Measurements from ENCODE around the gene SCPEP1. TPM values are rescaled to one million over a fixed set of nuclear protein-coding genes. Genes with fewer than 3 reads are reported as not detected.

SCPEP1 gene
- total RNA-seq, 1 donor from 2014 or later: 93.8 TPM

GRCh38 chr17:56988901-56989572 lies 11.1 kb downstream of the SCPEP1 start:
- intact Hi-C loops (cut with DNase I): no loop called here
- no peak for ATAC-seq
- DNase-seq (ENCODE audit: missing footprints): no peak

- intact Hi-C loops (cut with DNase I): no loop called here
- ATAC-seq (no peak), DNase-seq (ENCODE audit: missing footprints) (no peak)
These were observed 14.4 kb downstream of the SCPEP1 start for GRCh38 chr17:56992364-56992763.

- DNase-seq (ENCODE audit: missing footprints) (no peak), ATAC-seq (no peak)
- intact Hi-C loops (cut with DNase I): no loop called here
These were observed 16.3 kb downstream of the SCPEP1 start for GRCh38 chr17:56994009-56994792.

- ATAC-seq (no peak), DNase-seq (ENCODE audit: missing footprints) (no peak)
- intact Hi-C loops (cut with DNase I): no loop called here
These were observed 17.8 kb downstream of the SCPEP1 start for GRCh38 chr17:56995766-56996165.

- intact Hi-C loops (cut with DNase I): no loop called here
- ATAC-seq (no peak), DNase-seq (ENCODE audit: missing footprints) (no peak)
These were observed 19.4 kb downstream of the SCPEP1 start for GRCh38 chr17:56997313-56997712.

- intact Hi-C loops (cut with DNase I): no loop called here
- DNase-seq (ENCODE audit: missing footprints): no peak
- ATAC-seq: no peak
These were observed 23.6 kb downstream of the SCPEP1 start for GRCh38 chr17:57001541-57001940.

- DNase-seq (ENCODE audit: missing footprints): no peak
- intact Hi-C loops (cut with DNase I): no loop called here
- ATAC-seq: no peak
These were observed 25.0 kb downstream of the SCPEP1 start for GRCh38 chr17:57002904-57003303.

GRCh38 chr17:57004944-57005579 lies 27.1 kb downstream of the SCPEP1 start:
- DNase-seq (ENCODE audit: missing footprints): no peak
- intact Hi-C loops (cut with DNase I): loop anchor here (5.0 kb wide), 1 partner anchor 107 kb away; no protein-coding TSS in a partner anchor
- ATAC-seq: peak; percentile 63

GRCh38 chr17:57006040-57006439 lies 28.1 kb downstream of the SCPEP1 start:
- intact Hi-C loops (cut with DNase I): loop anchor here (5.0 kb wide), 1 partner anchor 106 kb away; no protein-coding TSS in a partner anchor
- DNase-seq (ENCODE audit: missing footprints) (no peak), ATAC-seq (no peak)

- ATAC-seq: no peak
- intact Hi-C loops (cut with DNase I): loop anchor here (5.0 kb wide), 1 partner anchor 103 kb away; no protein-coding TSS in a partner anchor
- no peak for DNase-seq (ENCODE audit: missing footprints)
These were observed 31.0 kb downstream of the SCPEP1 start for GRCh38 chr17:57008958-57009357.

GRCh38 chr17:57009737-57010445 lies 32.0 kb downstream of the SCPEP1 start:
- ATAC-seq: peak; percentile 54
- intact Hi-C loops (cut with DNase I): loop anchor here (5.0 kb wide), 1 partner anchor 102 kb away; no protein-coding TSS in a partner anchor

GRCh38 chr17:57010487-57010886 lies 32.6 kb downstream of the SCPEP1 start:
- intact Hi-C loops (cut with DNase I): no loop called here
- ATAC-seq: no peak
- no peak for DNase-seq (ENCODE audit: missing footprints)

More at GRCh38 chr17:57009737-57010445, 32.0 kb downstream of the SCPEP1 start:
- no peak for DNase-seq (ENCODE audit: missing footprints)

- intact Hi-C loops (cut with DNase I): no loop called here
- ATAC-seq: no peak
- no peak for DNase-seq (ENCODE audit: missing footprints)
These were observed 33.6 kb downstream of the SCPEP1 start for GRCh38 chr17:57011491-57012015.

- intact Hi-C loops (cut with DNase I): no loop called here
- ATAC-seq: no peak
- no peak for DNase-seq (ENCODE audit: missing footprints)
These were observed 38.3 kb downstream of the SCPEP1 start for GRCh38 chr17:57016071-57016763.

- intact Hi-C loops (cut with DNase I): no loop called here
- DNase-seq (ENCODE audit: missing footprints) (no peak), ATAC-seq (no peak)
These were observed 38.8 kb downstream of the SCPEP1 start for GRCh38 chr17:57016764-57017116.

GRCh38 chr17:57017625-57018024 lies 39.7 kb downstream of the SCPEP1 start:
- intact Hi-C loops (cut with DNase I): no loop called here
- no peak for ATAC-seq
- no peak for DNase-seq (ENCODE audit: missing footprints)

- DNase-seq (ENCODE audit: missing footprints) (no peak), ATAC-seq (no peak)
- intact Hi-C loops (cut with DNase I): no loop called here
These were observed 42.3 kb downstream of the SCPEP1 start for GRCh38 chr17:57020208-57020607.

- ATAC-seq: no peak
- no peak for DNase-seq (ENCODE audit: missing footprints)
- intact Hi-C loops (cut with DNase I): no loop called here
These were observed 43.5 kb downstream of the SCPEP1 start for GRCh38 chr17:57021226-57021940.

All from Right ventricle myocardium inferior (tissue), 1 donor.